ENCODE measurements around the gene OR6B1.

- TF ChIP-seq POLR2A (IDR thresholded peaks at IDR 0.05; ENCODE audit: low read depth, low read length) (no peak), POLR2AphosphoS5 (IDR thresholded peaks at IDR 0.05; ENCODE audit: low read depth, low read length) (no peak)
Measured at GRCh38 chr7:144032985-144033709, 33.0 kb downstream of the OR6B1 start.

Data from GM12892 (cell line).